ENCODE results near the gene COL8A1.
A peak's percentile ranks its signal among the peaks of the same experiment; 100 is the strongest.

Gene COL8A1

GRCh38 chr3:99776516-99777209, 138.3 kb downstream of the COL8A1 start:
- Mint-ChIP-seq H3K36me3 (no peaks in the 10 kb centered on the region), H3K4me3 (no peak overlapping the region), H3K9me3 (no peaks in the 10 kb centered on the region), H3K27me3 (peaks cover 10% of the 10 kb centered on the region), H3K4me1 (no peaks in the 10 kb centered on the region), H3K27ac (no peak overlapping the region)
- no peak for DNase-seq (ENCODE audit: low spot score in 2 of 2)
- ATAC-seq (ENCODE audit: low read depth), result no peak

- Mint-ChIP-seq H3K4me1 (no peaks in the 10 kb centered on the region), H3K36me3 (no peaks in the 10 kb centered on the region), H3K4me3 (no peak overlapping the region), H3K27ac (no peak overlapping the region), H3K27me3 (peaks cover 12% of the 10 kb centered on the region), H3K9me3 (no peaks in the 10 kb centered on the region)
- DNase-seq (ENCODE audit: low spot score in 2 of 2) (no peak), ATAC-seq (ENCODE audit: low read depth) (no peak)
These were observed 138.8 kb downstream of the COL8A1 start for GRCh38 chr3:99777210-99777549.

GRCh38 chr3:99777708-99778107, 139.3 kb downstream of the COL8A1 start:
- Mint-ChIP-seq H3K27ac (no peak overlapping the region), H3K4me3 (no peak overlapping the region), H3K36me3 (no peaks in the 10 kb centered on the region), H3K9me3 (no peaks in the 10 kb centered on the region), H3K27me3 (peaks cover 10% of the 10 kb centered on the region), H3K4me1 (no peaks in the 10 kb centered on the region)
- ATAC-seq (ENCODE audit: low read depth) (no peak), DNase-seq (ENCODE audit: low spot score in 2 of 2) (no peak)

GRCh38 chr3:99780749-99781148, 142.4 kb downstream of the COL8A1 start:
- Mint-ChIP-seq H3K9me3 (no peaks in the 10 kb centered on the region), H3K4me1 (no peaks in the 10 kb centered on the region), H3K27ac (no peak overlapping the region), H3K36me3 (no peaks in the 10 kb centered on the region), H3K4me3 (no peak overlapping the region), H3K27me3 (peaks cover 10% of the 10 kb centered on the region)
- ATAC-seq (ENCODE audit: low read depth) (no peak), DNase-seq (ENCODE audit: low spot score in 2 of 2) (no peak)

- Mint-ChIP-seq H3K36me3 (no peaks in the 10 kb centered on the region), H3K9me3 (no peaks in the 10 kb centered on the region), H3K4me1 (no peaks in the 10 kb centered on the region), H3K4me3 (no peak overlapping the region), H3K27me3 (peaks cover 10% of the 10 kb centered on the region), H3K27ac (no peak overlapping the region)
- no peak for ATAC-seq (ENCODE audit: low read depth)
- DNase-seq (ENCODE audit: low spot score in 2 of 2), result no peak
These were observed 143.4 kb downstream of the COL8A1 start for GRCh38 chr3:99781761-99782160.

- no peak overlapping the region for H3K4me3 Mint-ChIP-seq
- H3K27me3 Mint-ChIP-seq, result peaks cover 9% of the 10 kb centered on the region
- DNase-seq (ENCODE audit: low spot score in 2 of 2) (no peak), ATAC-seq (ENCODE audit: low read depth) (no peak)
- H3K27ac Mint-ChIP-seq, result no peak overlapping the region
- H3K9me3 Mint-ChIP-seq, result no peaks in the 10 kb centered on the region
- H3K4me1 Mint-ChIP-seq, result no peaks in the 10 kb centered on the region
- no peaks in the 10 kb centered on the region for H3K36me3 Mint-ChIP-seq
These were observed 144.7 kb downstream of the COL8A1 start for GRCh38 chr3:99783011-99783573.

GRCh38 chr3:99789011-99789721, 150.8 kb downstream of the COL8A1 start:
- no peak overlapping the region for H3K27ac Mint-ChIP-seq
- H3K9me3 Mint-ChIP-seq, result no peaks in the 10 kb centered on the region
- peaks cover under 1% of the 10 kb centered on the region for H3K36me3 Mint-ChIP-seq
- DNase-seq (ENCODE audit: low spot score in 2 of 2) (no peak), ATAC-seq (ENCODE audit: low read depth) (peak; percentile 78)
- H3K4me3 Mint-ChIP-seq, result no peak overlapping the region
- H3K27me3 Mint-ChIP-seq, result peaks cover 7% of the 10 kb centered on the region
- peaks cover 2% of the 10 kb centered on the region for H3K4me1 Mint-ChIP-seq

GRCh38 chr3:99794485-99794884, 156.1 kb downstream of the COL8A1 start:
- ATAC-seq (ENCODE audit: low read depth) (no peak), DNase-seq (ENCODE audit: low spot score in 2 of 2) (no peak)
- Mint-ChIP-seq H3K4me3 (no peak overlapping the region), H3K27ac (no peak overlapping the region), H3K9me3 (no peaks in the 10 kb centered on the region), H3K36me3 (peaks cover 1% of the 10 kb centered on the region), H3K4me1 (no peaks in the 10 kb centered on the region), H3K27me3 (peaks cover 6% of the 10 kb centered on the region)

GRCh38 chr3:99795573-99795972, 157.2 kb downstream of the COL8A1 start:
- Mint-ChIP-seq H3K4me1 (no peaks in the 10 kb centered on the region), H3K36me3 (peaks cover 1% of the 10 kb centered on the region), H3K27me3 (peaks cover 4% of the 10 kb centered on the region), H3K9me3 (no peaks in the 10 kb centered on the region), H3K27ac (no peak overlapping the region), H3K4me3 (no peak overlapping the region)
- ATAC-seq (ENCODE audit: low read depth) (no peak), DNase-seq (ENCODE audit: low spot score in 2 of 2) (no peak)

- peaks cover 4% of the 10 kb centered on the region for H3K9me3 Mint-ChIP-seq
- no peaks in the 10 kb centered on the region for H3K4me1 Mint-ChIP-seq
- no peak overlapping the region for H3K27ac Mint-ChIP-seq
- H3K36me3 Mint-ChIP-seq, result peaks cover 5% of the 10 kb centered on the region
- no peaks in the 10 kb centered on the region for H3K27me3 Mint-ChIP-seq
- DNase-seq (ENCODE audit: low spot score in 2 of 2) (no peak), ATAC-seq (ENCODE audit: low read depth) (no peak)
- H3K4me3 Mint-ChIP-seq, result no peak overlapping the region
These were observed 161.0 kb downstream of the COL8A1 start for GRCh38 chr3:99799422-99799821.

- no peak for DNase-seq (ENCODE audit: low spot score in 2 of 2)
- H3K9me3 Mint-ChIP-seq, result peaks cover 10% of the 10 kb centered on the region
- H3K36me3 Mint-ChIP-seq, result peaks cover 11% of the 10 kb centered on the region
- H3K4me3 Mint-ChIP-seq, result no peak overlapping the region
- ATAC-seq (ENCODE audit: low read depth), result no peak
- no peaks in the 10 kb centered on the region for H3K27me3 Mint-ChIP-seq
- H3K4me1 Mint-ChIP-seq, result no peaks in the 10 kb centered on the region
- H3K27ac Mint-ChIP-seq, result no peak overlapping the region
These were observed 164.9 kb downstream of the COL8A1 start for GRCh38 chr3:99803297-99803696.

- no peak overlapping the region for H3K27ac Mint-ChIP-seq
- no peaks in the 10 kb centered on the region for H3K4me1 Mint-ChIP-seq
- peaks cover 10% of the 10 kb centered on the region for H3K9me3 Mint-ChIP-seq
- ATAC-seq (ENCODE audit: low read depth) (no peak), DNase-seq (ENCODE audit: low spot score in 2 of 2) (no peak)
- H3K4me3 Mint-ChIP-seq, result no peak overlapping the region
- H3K27me3 Mint-ChIP-seq, result no peaks in the 10 kb centered on the region
- peaks cover 11% of the 10 kb centered on the region for H3K36me3 Mint-ChIP-seq
These were observed 166.8 kb downstream of the COL8A1 start for GRCh38 chr3:99805160-99805559.

GRCh38 chr3:99808163-99808794, 169.9 kb downstream of the COL8A1 start:
- Mint-ChIP-seq H3K4me1 (no peaks in the 10 kb centered on the region), H3K4me3 (no peak overlapping the region), H3K27ac (no peak overlapping the region), H3K27me3 (no peaks in the 10 kb centered on the region), H3K36me3 (peaks cover 6% of the 10 kb centered on the region), H3K9me3 (peaks cover 8% of the 10 kb centered on the region)
- ATAC-seq (ENCODE audit: low read depth) (no peak), DNase-seq (ENCODE audit: low spot score in 2 of 2) (peak; percentile 29 to 34)

- Mint-ChIP-seq H3K4me3 (no peak overlapping the region), H3K36me3 (peaks cover 6% of the 10 kb centered on the region)
- ATAC-seq (ENCODE audit: low read depth), result no peak
These were observed 171.2 kb downstream of the COL8A1 start for GRCh38 chr3:99809565-99809964.

More at GRCh38 chr3:99809565-99809964, 171.2 kb downstream of the COL8A1 start:
- DNase-seq (ENCODE audit: low spot score in 2 of 2), result no peak
- Mint-ChIP-seq H3K27me3 (no peaks in the 10 kb centered on the region), H3K27ac (no peak overlapping the region), H3K9me3 (peaks cover 6% of the 10 kb centered on the region), H3K4me1 (no peaks in the 10 kb centered on the region)

All from memory B cell (primary cell).